Activated gamma-delta T cell treated with anti-CD3 and anti-CD28 coated beads, Interleukin-2, amount 50 U/mL, for 16 hours (primary cell): Measurements from ENCODE around the gene TMCC2.

Source experiments
- DNase-seq: peaks from one replicate; pipeline ENCODE4 v3.0.0-alpha.2; 2020; ENCODE audit warnings: low read depth

The TMCC2 gene

GRCh38 chr1:205303247-205303888 lies 75.6 kb downstream of the TMCC2 start:
- DNase-seq: no peak

GRCh38 chr1:205304046-205304694 lies 76.4 kb downstream of the TMCC2 start:
- no peak for DNase-seq

GRCh38 chr1:205304695-205305070 lies 76.9 kb downstream of the TMCC2 start:
- DNase-seq: no peak

- no peak for DNase-seq
Observed at GRCh38 chr1:205306929-205307566, 79.3 kb downstream of the TMCC2 start.

- no peak for DNase-seq
Observed at GRCh38 chr1:205309741-205310140, 82.0 kb downstream of the TMCC2 start.

GRCh38 chr1:205310976-205311704 lies 83.4 kb downstream of the TMCC2 start:
- no peak for DNase-seq

DNA sequence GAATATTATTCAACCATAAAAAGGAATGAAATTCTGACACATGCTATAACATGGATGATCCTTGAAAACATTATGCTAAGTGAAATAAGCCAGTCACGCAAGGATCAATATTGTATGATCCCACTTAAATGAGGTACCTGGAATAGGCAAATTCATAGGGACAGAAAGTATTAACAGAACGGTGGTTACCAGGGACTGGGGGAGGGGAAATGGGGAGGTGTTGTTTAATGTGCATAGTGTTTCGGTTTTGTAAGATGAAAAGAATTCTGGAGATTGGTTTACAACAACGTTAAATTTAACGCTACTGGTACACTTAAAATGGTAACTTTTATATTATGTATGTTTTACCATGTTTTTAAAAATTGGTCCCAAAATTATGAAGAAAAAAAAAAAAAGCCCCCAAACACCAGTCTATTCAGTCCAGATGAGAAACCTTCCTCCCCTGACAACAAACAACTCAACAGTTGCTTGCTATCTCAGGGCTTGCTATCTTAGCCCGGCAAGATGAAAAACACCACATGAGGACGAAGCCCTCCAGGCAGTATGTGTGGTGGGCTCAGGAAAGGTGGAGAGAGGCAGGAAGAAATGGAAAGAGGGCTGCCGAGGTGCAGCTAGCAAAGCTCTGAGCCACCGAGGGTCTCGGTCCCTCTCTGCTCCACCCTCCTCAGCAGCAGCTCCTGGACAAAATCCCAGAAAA lies 85.3 kb downstream of the TMCC2 start:
- DNase-seq: no peak

DNA sequence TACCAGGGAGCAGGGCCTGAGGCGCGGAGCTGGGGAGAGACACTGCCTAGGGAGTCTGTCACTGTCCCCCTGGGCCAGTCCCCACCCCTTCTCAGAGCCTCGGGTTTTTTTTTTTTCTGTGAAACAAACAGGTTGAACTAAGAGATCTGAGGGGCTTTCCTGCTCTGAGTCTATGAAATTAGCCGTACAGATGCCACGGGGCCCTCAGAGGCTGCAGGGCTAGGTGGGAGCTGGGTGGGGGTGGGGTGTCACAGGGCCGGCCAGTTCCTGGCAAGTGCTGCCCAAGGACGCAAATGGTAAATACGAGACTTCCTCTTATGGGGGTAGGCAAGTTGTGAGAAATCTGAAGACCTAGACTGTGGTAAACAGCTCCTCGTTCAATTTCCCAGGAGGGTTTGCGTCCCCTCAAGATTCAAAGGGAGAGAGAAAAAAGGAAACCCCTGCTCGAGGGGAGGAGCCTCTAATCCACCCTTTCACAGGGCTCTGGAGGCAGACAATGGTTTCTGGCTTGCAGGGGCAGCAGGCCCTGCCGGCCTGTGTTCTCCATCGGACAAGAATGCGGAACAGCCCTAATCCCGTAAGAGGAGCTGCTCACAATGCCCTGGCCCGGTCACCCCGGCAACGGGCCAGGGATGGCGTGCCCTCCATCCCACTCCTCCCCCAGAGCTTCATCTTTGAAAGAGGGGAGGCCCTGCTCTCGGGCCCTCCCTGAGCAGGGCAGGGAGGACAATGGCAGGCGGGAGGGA lies 86.0 kb downstream of the TMCC2 start:
- no peak for DNase-seq

GRCh38 chr1:205315008-205315618 lies 87.4 kb downstream of the TMCC2 start:
- DNase-seq: no peak

GRCh38 chr1:205316161-205316566 lies 88.4 kb downstream of the TMCC2 start:
- DNase-seq: no peak

GRCh38 chr1:205317311-205317917 lies 89.7 kb downstream of the TMCC2 start:
- DNase-seq: no peak

DNA sequence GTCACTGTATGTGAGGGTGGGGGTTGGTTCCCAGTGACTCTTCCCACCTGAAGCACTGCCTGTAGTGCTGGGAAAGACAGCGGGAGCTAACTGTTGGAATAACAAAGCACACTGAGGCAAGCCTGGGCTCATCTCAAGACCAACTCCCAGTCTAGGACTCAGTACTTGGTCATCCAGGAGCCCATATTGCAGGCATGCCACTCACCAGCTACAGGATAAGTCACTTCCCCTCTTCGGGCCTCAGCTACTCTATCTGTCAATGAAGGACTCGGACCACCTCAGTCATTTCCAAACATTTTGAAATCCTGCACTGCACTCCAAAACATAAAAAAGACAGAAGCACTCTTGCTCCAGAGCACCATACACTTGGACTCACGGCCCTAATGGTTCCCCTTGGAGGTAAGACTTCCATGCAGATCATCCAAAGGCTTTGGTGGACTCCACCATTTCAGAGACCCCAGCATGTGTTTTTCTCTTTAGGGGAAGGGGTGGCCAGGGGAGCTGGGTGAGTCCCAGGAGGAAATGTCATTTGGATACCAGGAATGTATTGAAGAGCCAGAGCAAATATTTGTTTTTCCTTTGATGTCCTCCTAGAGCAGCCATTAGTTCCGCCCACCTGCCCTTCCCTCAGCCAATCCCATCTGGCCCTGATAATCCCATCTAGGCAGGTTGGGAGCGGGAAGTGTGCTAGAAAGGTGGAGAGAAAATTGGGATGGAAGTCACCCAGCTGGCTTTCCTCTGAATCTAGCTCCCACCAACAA lies 90.7 kb downstream of the TMCC2 start:
- DNase-seq: no peak

DNA sequence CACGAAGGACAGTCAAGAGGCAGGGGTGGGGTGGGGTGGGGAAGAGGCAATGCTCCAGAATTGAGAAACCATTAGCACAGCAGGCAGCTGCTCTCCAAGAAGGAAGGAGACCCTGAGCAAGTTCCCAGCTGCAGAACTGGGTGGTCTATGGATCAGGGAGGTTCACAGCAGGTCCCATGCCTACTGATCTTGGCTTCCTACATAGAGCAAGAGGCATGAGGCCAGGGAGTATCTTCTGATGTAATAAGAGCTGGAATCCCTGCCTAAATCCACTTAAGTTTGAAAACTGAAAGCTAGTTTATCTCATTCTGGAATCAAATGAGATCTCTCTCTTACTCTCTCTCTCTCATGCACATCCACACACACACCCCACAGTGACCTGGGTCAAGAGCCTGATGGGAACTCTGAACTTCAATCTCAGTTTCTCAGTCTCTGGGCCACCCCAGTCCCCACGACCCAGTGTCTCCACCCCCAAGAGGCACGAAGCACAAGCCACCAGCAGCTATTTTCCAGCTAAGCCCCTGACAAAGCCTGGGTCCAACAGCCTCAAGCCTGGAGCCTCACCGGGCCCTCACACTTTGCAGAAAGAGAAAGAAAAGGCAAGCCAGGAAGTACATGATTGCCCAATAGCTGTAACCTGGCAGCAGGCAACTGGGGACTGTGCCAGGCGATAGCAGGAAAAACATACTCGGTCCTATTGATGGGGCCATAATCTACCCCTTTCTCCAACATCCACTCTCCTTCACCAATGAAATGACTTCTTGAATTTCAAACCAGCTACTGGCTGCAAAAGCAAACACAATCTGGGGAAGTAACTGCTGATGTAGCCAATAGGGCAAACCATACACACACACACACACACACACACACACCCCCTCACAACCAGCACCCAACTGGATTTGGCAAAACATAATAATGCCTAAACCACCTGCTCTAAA lies 91.6 kb downstream of the TMCC2 start:
- DNase-seq: no peak

- peak; percentile 65 for DNase-seq
Observed at GRCh38 chr1:205321162-205321958, 93.6 kb downstream of the TMCC2 start, which contains the start of gene NUAK2. Gene NUAK2 (minus strand): TSS chr1:205321745. CDS start chr1:205321628, 117 bp downstream.

DNA sequence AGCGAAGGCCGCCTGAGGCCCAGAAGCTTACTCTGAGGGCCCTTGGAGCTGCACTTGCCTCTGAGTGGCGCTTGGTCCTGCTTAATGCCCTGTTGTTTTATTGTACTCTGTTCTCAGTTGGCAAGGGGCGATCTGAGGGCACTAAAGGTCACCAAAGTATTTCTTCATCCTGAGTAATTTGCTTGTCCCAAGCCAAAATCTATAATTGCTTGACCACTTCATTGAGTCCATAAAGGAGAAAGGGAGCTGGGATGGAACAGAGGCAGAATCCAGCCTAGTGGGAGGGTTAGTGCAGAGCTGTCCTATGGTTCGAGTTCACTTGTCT lies 94.2 kb downstream of the TMCC2 start:
- DNase-seq: no peak
